Body of pancreas (tissue), 4 donors: Measurements from ENCODE around the gene PCDHGC3. TPM values are rescaled to one million over a fixed set of nuclear protein-coding genes. Genes with fewer than 3 reads are reported as not detected.

ENCODE experiments used
- ATAC-seq: fragments of 150-250 bp; one replicate; pipeline ENCODE4 v1.9.1; 2016
- DNase-seq, 4 donors: peaks; one replicate each; pipeline ENCODE4 v3.0.0-alpha.2; 2019
- H3K27ac ChIP-seq, 4 donors: fragments of 200-600 bp; sonication (generic); 1 replicate in 3 of 4; 2 replicates in 1 of 4; pipeline versions ENCODE4 v1.5.1 to v1.6.1; 2016 to 2019; ENCODE audit warnings: mild to moderate bottlenecking in 1 of 4, mixed read lengths in 1 of 4, moderate library complexity in 1 of 4
- H3K27me3 ChIP-seq, 2 donors: fragments of 200-600 bp; sonication (generic); one replicate each; pipeline ENCODE4 v1.6.0; 2016; ENCODE audit warnings: mild to moderate bottlenecking in 1 of 2
- H3K36me3 ChIP-seq, 2 donors: fragments of 200-600 bp; sonication (generic); replicated peaks in 1 of 2; 2 replicates each; pipeline ENCODE4 v1.5.1; 2016; ENCODE audit warnings: low read depth in 2 of 2; ENCODE audit not compliant: insufficient read depth in 1 of 2
- H3K4me1 ChIP-seq: fragments of 200-600 bp; sonication (generic); one replicate; pipeline ENCODE4 v1.6.0; 2016
- H3K4me3 ChIP-seq, 2 donors: fragments of 200-600 bp; sonication (generic); 1 replicate in 1 of 2; 2 replicates in 1 of 2; pipeline ENCODE4 v1.5.1; 2016 to 2019
- H3K9me3 ChIP-seq, 3 donors: fragments of 200-600 bp; sonication (generic); 1 replicate in 2 of 3; 2 replicates in 1 of 3; pipeline ENCODE4 v1.5.1; 2016
- POLR2A ChIP-seq, 3 donors: fragments of 450-650 bp; IDR thresholded peaks; one replicate each; pipeline ENCODE4 v1.6.1; 2016; ENCODE audit warnings: antibody characterized with exemption in 3 of 3, mild to moderate bottlenecking in 2 of 3
- WGBS, 2 donors: methylation state at CpG; one replicate each; pipeline ENCODE4 v1.1.5; 2017; 5-methylcytosine and 5-hydroxymethylcytosine counted together
- intact Hi-C: fragments of 100-400 bp; cut with DNase I; formaldehyde crosslinking; loops from one replicate; pipeline ENCODE4 v1.15.1; 2023
- total RNA-seq, 2 donors: library from RNA; depleted of rRNA; stranded (reverse); fragments of >200 nt; gene quantifications; one replicate each; pipeline ENCODE4 v1.1.0, GENCODE V29; 2016
- TF ChIP-seq, protein P1 (sequence below), 7 experiments: fragments of 450-650 bp in 4 of 7; fragments of 200-600 bp in 3 of 7; sonication (generic) in 3 of 7; IDR thresholded peaks; one replicate each; pipeline ENCODE4 v1.5.1; 2016 to 2019; ENCODE audit warnings: antibody characterized with exemption in 7 of 7

The PCDHGC3 gene
- total RNA-seq, 2 donors from 2014 or later, result 9.6 to 16.1 TPM

- Histone ChIP-seq H3K27me3 (no peaks in the 10 kb centered on the region), H3K4me1 (no peaks in the 10 kb centered on the region), H3K27ac (no peak overlapping the region), H3K9me3 (no peaks in the 10 kb centered on the region), H3K36me3 (no peaks in the 10 kb centered on the region), H3K4me3 (no peak overlapping the region)
- intact Hi-C loops, result no loop called here
- TF ChIP-seq POLR2A (IDR thresholded peaks at IDR 0.05), result no peak
- DNase-seq (no peak), ATAC-seq (no peak)
- 56 to 71% methylated on average over 50 to 58 of the region's 66 CpGs for WGBS, 2 donors
Measured at GRCh38 chr5:141491323-141492167, 15.8 kb downstream of the PCDHGC3 start.

- Histone ChIP-seq H3K36me3 (no peaks in the 10 kb centered on the region), H3K27me3 (no peaks in the 10 kb centered on the region), H3K4me3 (no peak overlapping the region), H3K4me1 (no peaks in the 10 kb centered on the region), H3K27ac (no peak overlapping the region), H3K9me3 (no peaks in the 10 kb centered on the region)
- WGBS, 2 donors, result 44 to 69% methylated on average over 31 to 65 of the region's 68 CpGs
- ATAC-seq (no peak), DNase-seq (no peak)
- TF ChIP-seq, protein P1, sequence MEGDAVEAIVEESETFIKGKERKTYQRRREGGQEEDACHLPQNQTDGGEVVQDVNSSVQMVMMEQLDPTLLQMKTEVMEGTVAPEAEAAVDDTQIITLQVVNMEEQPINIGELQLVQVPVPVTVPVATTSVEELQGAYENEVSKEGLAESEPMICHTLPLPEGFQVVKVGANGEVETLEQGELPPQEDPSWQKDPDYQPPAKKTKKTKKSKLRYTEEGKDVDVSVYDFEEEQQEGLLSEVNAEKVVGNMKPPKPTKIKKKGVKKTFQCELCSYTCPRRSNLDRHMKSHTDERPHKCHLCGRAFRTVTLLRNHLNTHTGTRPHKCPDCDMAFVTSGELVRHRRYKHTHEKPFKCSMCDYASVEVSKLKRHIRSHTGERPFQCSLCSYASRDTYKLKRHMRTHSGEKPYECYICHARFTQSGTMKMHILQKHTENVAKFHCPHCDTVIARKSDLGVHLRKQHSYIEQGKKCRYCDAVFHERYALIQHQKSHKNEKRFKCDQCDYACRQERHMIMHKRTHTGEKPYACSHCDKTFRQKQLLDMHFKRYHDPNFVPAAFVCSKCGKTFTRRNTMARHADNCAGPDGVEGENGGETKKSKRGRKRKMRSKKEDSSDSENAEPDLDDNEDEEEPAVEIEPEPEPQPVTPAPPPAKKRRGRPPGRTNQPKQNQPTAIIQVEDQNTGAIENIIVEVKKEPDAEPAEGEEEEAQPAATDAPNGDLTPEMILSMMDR (IDR thresholded peaks at IDR 0.05), result no peak
- no peak for TF ChIP-seq POLR2A (IDR thresholded peaks at IDR 0.05)
- intact Hi-C loops, result no loop called here
Measured at GRCh38 chr5:141492168-141492885, 16.6 kb downstream of the PCDHGC3 start.

DNA sequence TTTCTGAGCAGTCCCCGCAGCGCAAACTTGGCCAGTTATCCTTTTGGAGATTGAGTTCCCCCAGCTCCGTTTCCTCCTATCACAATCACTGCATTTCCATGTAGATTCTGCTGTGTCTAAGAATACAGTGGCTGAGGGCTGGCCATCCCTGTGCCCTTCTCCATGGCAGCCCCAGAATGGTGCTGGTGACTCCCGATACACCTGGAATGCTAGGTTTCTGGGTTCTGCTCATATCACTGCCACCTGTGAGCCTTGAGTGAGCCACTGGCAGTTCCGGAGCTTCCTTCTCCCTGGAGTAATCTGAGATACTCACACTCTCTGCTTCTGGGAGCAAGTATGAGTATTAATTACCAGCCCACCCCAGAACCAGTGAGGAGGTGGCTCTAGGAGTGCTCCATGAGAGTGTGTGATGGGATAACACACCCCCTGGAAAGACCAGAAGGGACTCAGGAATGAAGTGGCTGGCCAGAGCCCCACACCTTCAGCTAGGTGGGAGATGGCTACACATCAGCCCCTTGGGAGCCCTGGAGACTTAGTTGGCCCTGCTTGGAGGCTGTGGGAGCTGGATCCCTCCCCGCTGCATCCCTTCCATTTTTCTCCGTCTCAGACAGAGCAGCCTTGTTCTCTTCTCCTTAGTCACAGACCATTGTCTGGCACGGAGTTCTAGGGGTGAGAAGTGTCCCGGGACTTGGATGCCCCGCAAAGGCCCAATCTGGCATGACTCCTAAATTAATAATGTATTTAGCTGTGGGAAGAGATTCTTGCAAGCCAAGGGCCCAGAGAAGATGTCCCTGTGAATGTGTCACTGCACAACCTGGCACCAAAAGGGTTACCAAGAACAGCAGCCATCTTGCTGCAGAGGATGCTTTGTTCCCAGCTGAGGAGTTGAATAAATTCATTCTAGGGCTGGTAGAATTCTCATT is 18.0 kb downstream of the PCDHGC3 start:
- ATAC-seq (no peak), DNase-seq (no peak)
- H3K9me3 ChIP-seq, result no peaks in the 10 kb centered on the region
- H3K4me1 ChIP-seq, result no peaks in the 10 kb centered on the region
- H3K27ac ChIP-seq, result no peak overlapping the region
- no peaks in the 10 kb centered on the region for H3K36me3 ChIP-seq
- WGBS, 2 donors, result 87 to 88% methylated on average over 8 to 10 of the region's 10 CpGs
- no peak overlapping the region for H3K4me3 ChIP-seq
- intact Hi-C loops, result no loop called here
- H3K27me3 ChIP-seq, result no peaks in the 10 kb centered on the region
- TF ChIP-seq, protein P1 (IDR thresholded peaks at IDR 0.05), result no peak
- TF ChIP-seq POLR2A (IDR thresholded peaks at IDR 0.05), result no peak

DNA sequence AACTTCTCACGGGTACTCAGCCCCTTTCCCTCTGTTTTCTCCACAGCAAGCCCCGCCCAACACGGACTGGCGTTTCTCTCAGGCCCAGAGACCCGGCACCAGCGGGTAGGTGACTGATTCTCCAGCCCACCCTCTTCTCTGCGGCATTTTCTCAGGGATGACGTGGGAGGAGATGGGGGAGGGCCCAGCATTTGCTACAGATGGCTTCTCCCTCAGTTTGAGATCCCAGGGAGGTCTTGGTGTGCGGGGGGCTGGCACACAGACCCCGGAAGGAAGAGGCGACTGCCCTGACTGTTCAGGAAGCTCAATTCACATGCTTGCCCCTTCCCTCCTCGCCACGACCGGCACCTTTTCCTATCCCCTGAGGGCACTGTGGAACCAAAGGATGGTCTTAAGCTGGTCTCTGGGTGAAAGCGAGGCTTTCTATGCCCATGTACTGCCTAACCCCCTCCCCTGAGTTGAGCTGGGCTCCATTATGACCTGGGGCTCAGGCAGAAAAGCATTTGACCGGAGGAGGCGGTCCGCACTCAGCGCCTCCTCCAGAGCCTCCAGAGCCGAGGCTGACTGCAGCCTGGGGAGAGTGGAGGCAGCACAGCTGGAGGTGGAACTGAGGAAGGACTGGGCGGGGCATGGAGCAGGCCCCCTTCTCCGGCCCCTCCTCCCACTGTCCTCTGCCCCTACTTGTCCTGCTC is 19.1 kb downstream of the PCDHGC3 start:
- Histone ChIP-seq H3K4me1 (no peaks in the 10 kb centered on the region), H3K4me3 (no peak overlapping the region), H3K9me3 (no peaks in the 10 kb centered on the region), H3K27ac (no peak overlapping the region), H3K36me3 (no peaks in the 10 kb centered on the region), H3K27me3 (no peaks in the 10 kb centered on the region)
- TF ChIP-seq, protein P1 (IDR thresholded peaks at IDR 0.05), result no peak
- TF ChIP-seq POLR2A (IDR thresholded peaks at IDR 0.05), result no peak
- intact Hi-C loops, result no loop called here
- ATAC-seq (no peak), DNase-seq (no peak)
- WGBS, 2 donors, result 72 to 82% methylated on average over 18 to 21 of the region's 22 CpGs
